ENCODE data around the gene NFIA. TPM values are rescaled to one million over a fixed set of nuclear protein-coding genes. Genes with fewer than 3 reads are reported as not detected.
A peak's percentile ranks its signal among the peaks of the same experiment; 100 is the strongest.

NFIA gene
- total RNA-seq, 2 donors from 2014 or later = 61.4 to 86.3 TPM

- 42% methylated on average over 1 of the region's 1 CpG for WGBS
- no peaks in the 10 kb centered on the region for H3K36me3 ChIP-seq
- H3K4me3 ChIP-seq = no peak overlapping the region
- no peaks in the 10 kb centered on the region for H3K27me3 ChIP-seq (replicated peaks; ENCODE audit: insufficient read depth)
- no peaks in the 10 kb centered on the region for H3K9me3 ChIP-seq
- intact Hi-C loops (cut with DNase I) = no loop called here
- TF ChIP-seq POLR2AphosphoS5 (IDR thresholded peaks at IDR 0.05) (no peak), CTCF (IDR thresholded peaks at IDR 0.05) (no peak), POLR2A (IDR thresholded peaks at IDR 0.05) (no peak)
- DNase-seq (ENCODE audit: low spot score) = no peak
- H3K4me1 ChIP-seq (replicated peaks) = no peaks in the 10 kb centered on the region
- peak overlapping the region in 1 of 2 donors; percentile 5 for H3K27ac ChIP-seq
Observed at GRCh38 chr1:61425040-61425439, 342.7 kb downstream of the NFIA start.

GRCh38 chr1:61426254-61426653, 343.9 kb downstream of the NFIA start:
- DNase-seq (ENCODE audit: low spot score) = no peak
- WGBS = 56% methylated on average over 12 of the region's 12 CpGs
- H3K9me3 ChIP-seq = no peaks in the 10 kb centered on the region
- no peaks in the 10 kb centered on the region for H3K36me3 ChIP-seq
- intact Hi-C loops (cut with DNase I) = loop anchor here (2.0 kb wide), 1 partner anchor 21 kb away; no protein-coding TSS in a partner anchor
- no peaks in the 10 kb centered on the region for H3K4me1 ChIP-seq (replicated peaks)
- no peak overlapping the region for H3K4me3 ChIP-seq
- TF ChIP-seq POLR2A (IDR thresholded peaks at IDR 0.05) (no peak), POLR2AphosphoS5 (IDR thresholded peaks at IDR 0.05) (no peak), CTCF (IDR thresholded peaks at IDR 0.05) (no peak)
- H3K27ac ChIP-seq = no peak overlapping the region
- no peaks in the 10 kb centered on the region for H3K27me3 ChIP-seq (replicated peaks; ENCODE audit: insufficient read depth)

GRCh38 chr1:61426885-61427284, 344.5 kb downstream of the NFIA start:
- no peak for DNase-seq (ENCODE audit: low spot score)
- Histone ChIP-seq H3K9me3 (no peaks in the 10 kb centered on the region), H3K27me3 (replicated peaks; ENCODE audit: insufficient read depth) (no peaks in the 10 kb centered on the region), H3K36me3 (no peaks in the 10 kb centered on the region), H3K4me3 (no peak overlapping the region), H3K27ac (no peak overlapping the region), H3K4me1 (replicated peaks) (no peaks in the 10 kb centered on the region)
- 67% methylated on average over 2 of the region's 2 CpGs for WGBS
- TF ChIP-seq CTCF (IDR thresholded peaks at IDR 0.05) (no peak), POLR2AphosphoS5 (IDR thresholded peaks at IDR 0.05) (no peak)
- intact Hi-C loops (cut with DNase I) = loop anchor here (2.0 kb wide), 1 partner anchor 22 kb away; no protein-coding TSS in a partner anchor

GRCh38 chr1:61427510-61427909, 345.1 kb downstream of the NFIA start:
- Histone ChIP-seq H3K27me3 (replicated peaks; ENCODE audit: insufficient read depth) (no peaks in the 10 kb centered on the region), H3K4me3 (no peak overlapping the region), H3K9me3 (no peaks in the 10 kb centered on the region), H3K27ac (no peak overlapping the region), H3K36me3 (no peaks in the 10 kb centered on the region), H3K4me1 (replicated peaks) (no peaks in the 10 kb centered on the region)
- TF ChIP-seq POLR2AphosphoS5 (IDR thresholded peaks at IDR 0.05) = no peak
- TF ChIP-seq POLR2A (IDR thresholded peaks at IDR 0.05) = no peak
- no peak for TF ChIP-seq CTCF (IDR thresholded peaks at IDR 0.05)
- intact Hi-C loops (cut with DNase I) = loop anchor here (2.0 kb wide), 1 partner anchor 23 kb away; no protein-coding TSS in a partner anchor
- DNase-seq (ENCODE audit: low spot score) = no peak
- WGBS = 63% methylated on average over 2 of the region's 2 CpGs

- Histone ChIP-seq H3K36me3 (no peaks in the 10 kb centered on the region), H3K9me3 (no peaks in the 10 kb centered on the region), H3K27me3 (replicated peaks; ENCODE audit: insufficient read depth) (no peaks in the 10 kb centered on the region), H3K4me1 (replicated peaks) (no peaks in the 10 kb centered on the region), H3K4me3 (no peak overlapping the region), H3K27ac (no peak overlapping the region)
- intact Hi-C loops (cut with DNase I) = no loop called here
- WGBS = 92% methylated on average over 2 of the region's 2 CpGs
- DNase-seq (ENCODE audit: low spot score) = no peak
- TF ChIP-seq POLR2A (IDR thresholded peaks at IDR 0.05) (no peak), POLR2AphosphoS5 (IDR thresholded peaks at IDR 0.05) (no peak), CTCF (IDR thresholded peaks at IDR 0.05) (no peak)
Observed at GRCh38 chr1:61428146-61428545, 345.8 kb downstream of the NFIA start.

All from prostate gland (tissue), 2 donors.